Astrocyte (in vitro differentiated cells and primary cell): ENCODE data around the gene ANKRD44. TPM values are rescaled to one million over a fixed set of nuclear protein-coding genes. Genes with fewer than 3 reads are reported as not detected.

Source experiments
- DNase-seq: peaks from one replicate; pipeline ENCODE4 v3.0.0-alpha.2; 2010; ENCODE audit warnings: low read depth
- FAIRE-seq: peaks from 2 replicates; lab custom pipeline; 2011; peaks lifted over from hg19 to GRCh38; lab: Jason Lieb, UNC
- H2AFZ ChIP-seq: 2 replicates; pipeline ENCODE4 v1.6.0; 2012; ENCODE audit warnings: low read depth, low read length, inconsistent platforms
- H3K27ac ChIP-seq: 2 replicates; pipeline ENCODE4 v1.5.1; 2011; ENCODE audit warnings: low read depth, low read length, inconsistent platforms
- H3K27me3 ChIP-seq: 2 replicates; pipeline ENCODE4 v1.6.0; 2011; ENCODE audit warnings: low read length, inconsistent platforms; ENCODE audit not compliant: insufficient read depth
- H3K36me3 ChIP-seq: 2 replicates; pipeline ENCODE4 v1.5.1; 2011; ENCODE audit warnings: low read length, inconsistent platforms; ENCODE audit not compliant: insufficient read depth
- H3K4me1 ChIP-seq: 2 replicates; pipeline ENCODE4 v1.5.1; 2011; ENCODE audit warnings: low read length, inconsistent platforms; ENCODE audit not compliant: insufficient read depth
- H3K4me2 ChIP-seq: 2 replicates; pipeline ENCODE4 v1.6.0; 2012; ENCODE audit warnings: low read length, inconsistent platforms
- H3K4me3 ChIP-seq: 2 replicates; pipeline ENCODE4 v1.5.1; 2011; ENCODE audit warnings: low read depth, mild to moderate bottlenecking, low read length, inconsistent platforms; ENCODE audit not compliant: insufficient read depth
- H3K79me2 ChIP-seq: 2 replicates; pipeline ENCODE4 v1.6.0; 2012; ENCODE audit warnings: mild to moderate bottlenecking, low read length, inconsistent platforms; ENCODE audit not compliant: insufficient read depth
- H3K9ac ChIP-seq: 2 replicates; pipeline ENCODE4 v1.6.0; 2012; ENCODE audit warnings: mild to moderate bottlenecking, low read length, inconsistent platforms
- H3K9me3 ChIP-seq: 2 replicates; pipeline ENCODE4 v1.5.1; 2012; ENCODE audit warnings: low read depth, mild to moderate bottlenecking, low read length, inconsistent platforms; ENCODE audit not compliant: insufficient read depth
- H4K20me1 ChIP-seq: 2 replicates; pipeline ENCODE4 v1.6.0; 2012; ENCODE audit warnings: low read length, inconsistent platforms; ENCODE audit not compliant: insufficient read depth
- H3K27ac Mint-ChIP-seq: one replicate; pipeline ENCODE4 v1.8.0; 2021; ENCODE audit warnings: mild to moderate bottlenecking, mixed read lengths; ENCODE audit not compliant: unreplicated experiment
- H3K27me3 Mint-ChIP-seq: one replicate; pipeline ENCODE4 v1.8.0; 2021; ENCODE audit warnings: low read depth, mixed read lengths; ENCODE audit not compliant: unreplicated experiment
- H3K36me3 Mint-ChIP-seq: one replicate; pipeline ENCODE4 v1.8.0; 2021; ENCODE audit warnings: low read depth, mixed read lengths; ENCODE audit not compliant: unreplicated experiment
- H3K4me1 Mint-ChIP-seq: one replicate; pipeline ENCODE4 v1.8.0; 2021; ENCODE audit warnings: low read depth, mixed read lengths; ENCODE audit not compliant: unreplicated experiment
- H3K4me3 Mint-ChIP-seq: one replicate; pipeline ENCODE4 v1.8.0; 2021; ENCODE audit warnings: mild to moderate bottlenecking, moderate library complexity, mixed read lengths; ENCODE audit not compliant: unreplicated experiment
- H3K9me3 Mint-ChIP-seq: one replicate; pipeline ENCODE4 v1.8.0; 2021; ENCODE audit warnings: mild to moderate bottlenecking, mixed read lengths; ENCODE audit not compliant: unreplicated experiment
- EZH2 ChIP-seq: IDR thresholded peaks from 2 replicates; pipeline ENCODE4 v1.6.1; 2012; ENCODE audit warnings: mild to moderate bottlenecking, low read length, inconsistent platforms; ENCODE audit not compliant: insufficient read depth
- total RNA-seq: library from RNA; stranded (reverse); gene quantifications from 2 replicates; pipeline ENCODE4 v1.2.1, GENCODE V29; 2021
- TF ChIP-seq, protein P1 (sequence below): IDR thresholded peaks from 2 replicates; pipeline ENCODE4 v1.5.1; 2011; ENCODE audit warnings: low read depth, mild to moderate bottlenecking, inconsistent platforms, low read length, moderate library complexity; ENCODE audit not compliant: insufficient read depth

The ANKRD44 gene
- total RNA-seq, 1 donor from 2014 or later: 7.2 TPM

DNA sequence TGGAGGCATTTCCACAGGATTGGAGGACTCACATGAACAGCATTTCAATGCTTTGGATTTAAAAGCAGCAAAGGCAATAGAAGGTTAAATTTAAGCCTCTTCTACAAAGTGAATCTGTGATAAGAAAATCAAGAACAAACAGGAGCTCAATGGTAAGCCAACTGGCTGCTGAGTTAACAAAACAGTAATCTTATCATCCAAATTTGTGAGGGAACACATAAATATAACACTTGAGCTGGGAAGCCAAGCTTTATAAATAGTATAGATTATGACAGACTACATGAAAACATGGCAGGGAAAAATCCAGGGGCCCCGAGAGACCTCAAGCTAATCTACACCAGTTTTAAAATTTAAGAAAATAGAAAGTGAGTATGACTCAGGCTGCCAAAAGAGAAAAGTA is 275.6 kb downstream of the ANKRD44 start:
- Histone ChIP-seq H3K9me3 (no peaks in the 10 kb centered on the region), H3K27ac (no peak overlapping the region), H3K79me2 (no peaks in the 10 kb centered on the region), H3K4me1 (no peaks in the 10 kb centered on the region), H3K27me3 (no peaks in the 10 kb centered on the region), H2AFZ (no peak overlapping the region), H4K20me1 (no peaks in the 10 kb centered on the region), H3K9ac (no peak overlapping the region), H3K4me3 (no peak overlapping the region), H3K36me3 (no peaks in the 10 kb centered on the region), H3K4me2 (no peak overlapping the region)
- H3K4me1 Mint-ChIP-seq: peaks cover 5% of the 10 kb centered on the region
- H3K27ac Mint-ChIP-seq: no peak overlapping the region
- H3K4me3 Mint-ChIP-seq: no peak overlapping the region
- no peaks in the 10 kb centered on the region for H3K27me3 Mint-ChIP-seq
- TF ChIP-seq EZH2: no peak
- TF ChIP-seq, protein P1, sequence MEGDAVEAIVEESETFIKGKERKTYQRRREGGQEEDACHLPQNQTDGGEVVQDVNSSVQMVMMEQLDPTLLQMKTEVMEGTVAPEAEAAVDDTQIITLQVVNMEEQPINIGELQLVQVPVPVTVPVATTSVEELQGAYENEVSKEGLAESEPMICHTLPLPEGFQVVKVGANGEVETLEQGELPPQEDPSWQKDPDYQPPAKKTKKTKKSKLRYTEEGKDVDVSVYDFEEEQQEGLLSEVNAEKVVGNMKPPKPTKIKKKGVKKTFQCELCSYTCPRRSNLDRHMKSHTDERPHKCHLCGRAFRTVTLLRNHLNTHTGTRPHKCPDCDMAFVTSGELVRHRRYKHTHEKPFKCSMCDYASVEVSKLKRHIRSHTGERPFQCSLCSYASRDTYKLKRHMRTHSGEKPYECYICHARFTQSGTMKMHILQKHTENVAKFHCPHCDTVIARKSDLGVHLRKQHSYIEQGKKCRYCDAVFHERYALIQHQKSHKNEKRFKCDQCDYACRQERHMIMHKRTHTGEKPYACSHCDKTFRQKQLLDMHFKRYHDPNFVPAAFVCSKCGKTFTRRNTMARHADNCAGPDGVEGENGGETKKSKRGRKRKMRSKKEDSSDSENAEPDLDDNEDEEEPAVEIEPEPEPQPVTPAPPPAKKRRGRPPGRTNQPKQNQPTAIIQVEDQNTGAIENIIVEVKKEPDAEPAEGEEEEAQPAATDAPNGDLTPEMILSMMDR: no peak
- H3K36me3 Mint-ChIP-seq: peaks cover 9% of the 10 kb centered on the region
- DNase-seq (no peak), FAIRE-seq (no peak)
- H3K9me3 Mint-ChIP-seq: peaks cover 14% of the 10 kb centered on the region

DNA sequence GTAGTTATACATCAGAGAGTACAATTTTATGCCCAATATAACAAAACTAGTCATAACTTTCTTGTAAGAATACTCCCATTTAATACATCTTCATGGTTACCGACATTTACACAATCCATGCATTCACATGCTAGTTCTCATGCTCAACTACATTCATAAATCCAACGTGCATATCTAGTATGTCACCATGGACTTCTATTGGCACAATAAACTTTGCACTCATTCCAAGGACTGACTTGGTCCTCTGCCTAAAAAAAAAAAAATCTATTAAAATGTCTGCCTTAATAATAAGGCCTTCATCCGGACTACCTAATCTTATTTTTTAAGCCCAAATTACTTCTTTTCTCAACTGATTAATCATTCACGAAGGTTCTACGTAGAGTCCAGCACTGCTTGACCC is 276.3 kb downstream of the ANKRD44 start:
- Histone ChIP-seq H4K20me1 (no peaks in the 10 kb centered on the region), H3K9ac (no peak overlapping the region), H3K27ac (no peak overlapping the region), H3K36me3 (no peaks in the 10 kb centered on the region), H3K4me1 (no peaks in the 10 kb centered on the region), H3K79me2 (no peaks in the 10 kb centered on the region), H3K27me3 (no peaks in the 10 kb centered on the region), H2AFZ (no peak overlapping the region), H3K9me3 (no peaks in the 10 kb centered on the region), H3K4me3 (no peak overlapping the region), H3K4me2 (no peak overlapping the region)
- peak; percentile 63 for FAIRE-seq
- peaks cover 14% of the 10 kb centered on the region for H3K9me3 Mint-ChIP-seq
- TF ChIP-seq EZH2: no peak
- TF ChIP-seq, protein P1: no peak
- H3K27ac Mint-ChIP-seq: no peak overlapping the region
- H3K4me1 Mint-ChIP-seq: peaks cover 5% of the 10 kb centered on the region
- peaks cover 9% of the 10 kb centered on the region for H3K36me3 Mint-ChIP-seq
- DNase-seq: no peak
- no peaks in the 10 kb centered on the region for H3K27me3 Mint-ChIP-seq
- H3K4me3 Mint-ChIP-seq: no peak overlapping the region

DNA sequence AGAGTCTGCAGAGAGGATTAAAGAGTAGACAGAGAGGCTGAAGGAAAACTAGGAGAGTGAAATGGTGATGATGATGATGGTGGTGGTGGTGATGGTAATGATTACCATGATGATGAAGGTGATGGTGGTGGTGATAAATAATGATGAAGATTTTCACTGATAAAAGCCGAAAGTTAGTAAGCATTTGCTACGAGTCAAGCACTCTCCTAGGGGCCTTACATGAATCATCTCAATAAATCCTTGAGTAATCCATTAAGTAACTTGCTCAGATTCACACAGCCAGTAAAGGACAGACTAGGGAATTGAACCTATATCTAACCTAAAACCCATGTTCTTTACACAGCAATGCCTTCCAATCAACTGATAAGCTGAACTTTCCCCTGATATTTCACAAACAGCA is 277.4 kb downstream of the ANKRD44 start:
- no peak overlapping the region for H3K9ac ChIP-seq
- DNase-seq (no peak), FAIRE-seq (no peak)
- H3K27ac ChIP-seq: no peak overlapping the region
- peaks cover 9% of the 10 kb centered on the region for H3K36me3 Mint-ChIP-seq
- peaks cover 5% of the 10 kb centered on the region for H3K4me1 Mint-ChIP-seq
- peaks cover 14% of the 10 kb centered on the region for H3K9me3 Mint-ChIP-seq
- H3K4me3 Mint-ChIP-seq: no peak overlapping the region
- peaks cover 3% of the 10 kb centered on the region for H3K4me1 ChIP-seq
- no peaks in the 10 kb centered on the region for H3K27me3 Mint-ChIP-seq
- TF ChIP-seq EZH2: no peak
- TF ChIP-seq, protein P1: no peak
- H3K4me3 ChIP-seq: no peak overlapping the region
- H3K36me3 ChIP-seq: no peaks in the 10 kb centered on the region
- no peak overlapping the region for H3K4me2 ChIP-seq
- H4K20me1 ChIP-seq: no peaks in the 10 kb centered on the region
- H3K27me3 ChIP-seq: no peaks in the 10 kb centered on the region
- H3K79me2 ChIP-seq: no peaks in the 10 kb centered on the region
- no peak overlapping the region for H3K27ac Mint-ChIP-seq
- no peaks in the 10 kb centered on the region for H3K9me3 ChIP-seq
- no peak overlapping the region for H2AFZ ChIP-seq
